ENCODE results near the gene TTC3. TPM values are rescaled to one million over a fixed set of nuclear protein-coding genes. Genes with fewer than 3 reads are reported as not detected.

The TTC3 gene
- total RNA-seq, 2 donors from 2014 or later: 63.6 to 111 TPM

DNA sequence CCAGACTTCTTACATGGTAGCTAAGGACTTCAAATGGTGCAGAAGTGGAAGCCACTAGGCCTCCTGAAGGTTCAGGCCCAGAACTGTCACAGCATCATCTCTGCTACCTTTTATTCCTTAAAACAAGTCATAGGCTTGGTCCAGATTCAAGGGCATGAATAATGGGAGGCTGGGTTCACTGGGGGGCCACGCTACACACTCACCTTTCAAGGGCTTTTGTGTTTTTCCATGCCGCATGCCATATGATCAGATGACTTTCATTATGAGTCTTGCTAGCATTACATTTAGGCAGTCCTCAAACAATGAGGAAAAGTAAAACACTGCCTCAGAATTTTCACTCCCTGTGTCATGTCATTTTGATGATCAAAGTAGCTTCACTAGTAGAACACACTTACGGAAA, 110.7 kb downstream of the TTC3 start:
- H3K4me3 ChIP-seq: no peak overlapping the region
- DNase-seq (ENCODE audit: low spot score): no peak
- TF ChIP-seq, protein P1, sequence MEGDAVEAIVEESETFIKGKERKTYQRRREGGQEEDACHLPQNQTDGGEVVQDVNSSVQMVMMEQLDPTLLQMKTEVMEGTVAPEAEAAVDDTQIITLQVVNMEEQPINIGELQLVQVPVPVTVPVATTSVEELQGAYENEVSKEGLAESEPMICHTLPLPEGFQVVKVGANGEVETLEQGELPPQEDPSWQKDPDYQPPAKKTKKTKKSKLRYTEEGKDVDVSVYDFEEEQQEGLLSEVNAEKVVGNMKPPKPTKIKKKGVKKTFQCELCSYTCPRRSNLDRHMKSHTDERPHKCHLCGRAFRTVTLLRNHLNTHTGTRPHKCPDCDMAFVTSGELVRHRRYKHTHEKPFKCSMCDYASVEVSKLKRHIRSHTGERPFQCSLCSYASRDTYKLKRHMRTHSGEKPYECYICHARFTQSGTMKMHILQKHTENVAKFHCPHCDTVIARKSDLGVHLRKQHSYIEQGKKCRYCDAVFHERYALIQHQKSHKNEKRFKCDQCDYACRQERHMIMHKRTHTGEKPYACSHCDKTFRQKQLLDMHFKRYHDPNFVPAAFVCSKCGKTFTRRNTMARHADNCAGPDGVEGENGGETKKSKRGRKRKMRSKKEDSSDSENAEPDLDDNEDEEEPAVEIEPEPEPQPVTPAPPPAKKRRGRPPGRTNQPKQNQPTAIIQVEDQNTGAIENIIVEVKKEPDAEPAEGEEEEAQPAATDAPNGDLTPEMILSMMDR (IDR thresholded peaks at IDR 0.05): no peak
- H3K36me3 ChIP-seq: peaks cover 26% of the 10 kb centered on the region
- no peaks in the 10 kb centered on the region for H3K4me1 ChIP-seq
- no peaks in the 10 kb centered on the region for H3K9me3 ChIP-seq
- no peak overlapping the region for H3K27ac ChIP-seq
- H3K27me3 ChIP-seq: no peaks in the 10 kb centered on the region

DNA sequence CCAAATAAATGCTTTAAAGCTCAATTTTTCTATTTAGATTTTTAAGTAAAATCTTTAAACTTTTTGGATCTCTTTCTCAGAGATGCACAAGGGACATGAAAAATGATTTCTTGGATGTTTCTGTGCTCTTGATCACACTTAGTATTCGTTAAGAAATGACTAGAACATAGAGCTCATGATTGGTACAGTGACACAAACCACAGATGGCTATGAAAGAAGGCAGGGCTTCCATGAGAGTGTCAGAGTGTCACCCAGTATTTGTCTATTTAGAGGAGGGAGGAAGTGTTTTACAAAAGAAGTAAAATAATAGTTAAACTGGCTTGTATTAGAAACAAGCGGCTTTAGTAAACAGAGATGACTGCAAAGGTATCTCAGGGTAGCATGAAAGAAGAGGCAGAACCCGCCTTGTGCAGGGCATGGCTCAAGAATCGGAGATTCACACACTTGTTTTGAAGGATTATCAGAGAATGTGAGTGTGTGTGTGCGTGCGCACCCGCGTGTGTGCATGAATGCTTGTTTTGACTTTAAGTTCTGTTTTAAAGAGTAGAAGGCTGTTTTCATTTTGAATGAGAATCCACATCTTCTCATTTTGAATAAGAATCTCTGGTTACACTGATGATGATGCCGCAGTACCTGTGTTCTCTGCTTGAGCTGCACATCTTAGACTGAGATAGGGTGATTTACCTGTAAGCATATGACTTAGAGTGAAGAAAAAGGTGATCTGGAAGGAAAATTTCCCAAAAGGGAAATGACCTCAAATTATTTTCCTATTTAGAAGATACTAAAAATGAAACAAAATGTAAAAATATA, 111.9 kb downstream of the TTC3 start:
- no peaks in the 10 kb centered on the region for H3K9me3 ChIP-seq
- no peak for DNase-seq (ENCODE audit: low spot score)
- TF ChIP-seq, protein P1 (IDR thresholded peaks at IDR 0.05): no peak
- no peak overlapping the region for H3K27ac ChIP-seq
- H3K36me3 ChIP-seq: peaks cover 30% of the 10 kb centered on the region
- no peaks in the 10 kb centered on the region for H3K27me3 ChIP-seq
- H3K4me3 ChIP-seq: no peak overlapping the region
- H3K4me1 ChIP-seq: no peaks in the 10 kb centered on the region

DNA sequence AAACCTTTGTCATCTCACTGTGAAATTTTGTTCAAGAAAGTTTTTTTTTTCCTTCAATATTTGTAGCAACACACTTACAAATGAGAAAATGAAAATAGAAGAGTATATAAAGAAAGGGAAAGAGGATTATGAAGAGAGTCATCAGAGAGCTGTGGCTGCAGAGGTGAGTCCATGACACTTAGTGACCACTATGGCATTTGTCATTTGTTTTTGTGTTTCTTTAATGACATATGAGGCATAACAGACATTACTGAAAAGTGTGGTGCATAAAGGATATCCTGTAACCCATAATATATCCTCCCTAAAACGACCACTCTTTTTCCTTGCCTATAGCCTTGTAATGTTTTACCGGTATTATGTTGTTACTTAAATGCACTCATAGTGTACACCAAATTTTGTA, 113.9 kb downstream of the TTC3 start:
- Histone ChIP-seq H3K27me3 (no peaks in the 10 kb centered on the region), H3K36me3 (peaks cover 41% of the 10 kb centered on the region), H3K27ac (no peak overlapping the region), H3K4me1 (no peaks in the 10 kb centered on the region), H3K9me3 (no peaks in the 10 kb centered on the region), H3K4me3 (no peak overlapping the region)
- DNase-seq (ENCODE audit: low spot score): no peak
- TF ChIP-seq, protein P1 (IDR thresholded peaks at IDR 0.05): no peak

DNA sequence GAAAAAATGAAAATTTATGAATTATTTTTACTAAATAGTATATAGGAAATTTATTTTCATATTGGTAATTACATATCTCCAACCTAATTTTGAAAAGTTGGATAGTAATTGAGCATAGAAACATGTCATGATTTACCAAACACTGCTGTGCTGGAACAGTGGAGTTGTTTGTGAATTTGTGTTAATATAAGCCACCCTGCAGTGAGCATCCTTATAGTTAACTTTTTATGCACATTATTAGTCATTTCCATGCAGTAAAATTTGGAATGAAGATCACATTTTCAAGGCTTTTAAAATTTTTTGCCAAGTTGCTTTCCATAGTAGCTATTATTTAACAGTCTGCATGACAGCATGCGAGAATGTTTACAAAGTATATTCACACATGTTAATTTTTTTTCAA, 115.8 kb downstream of the TTC3 start:
- no peaks in the 10 kb centered on the region for H3K9me3 ChIP-seq
- TF ChIP-seq, protein P1 (IDR thresholded peaks at IDR 0.05): no peak
- H3K4me3 ChIP-seq: no peak overlapping the region
- DNase-seq (ENCODE audit: low spot score): no peak
- no peaks in the 10 kb centered on the region for H3K27me3 ChIP-seq
- H3K36me3 ChIP-seq: peaks cover 47% of the 10 kb centered on the region
- no peak overlapping the region for H3K27ac ChIP-seq
- no peaks in the 10 kb centered on the region for H3K4me1 ChIP-seq

DNA sequence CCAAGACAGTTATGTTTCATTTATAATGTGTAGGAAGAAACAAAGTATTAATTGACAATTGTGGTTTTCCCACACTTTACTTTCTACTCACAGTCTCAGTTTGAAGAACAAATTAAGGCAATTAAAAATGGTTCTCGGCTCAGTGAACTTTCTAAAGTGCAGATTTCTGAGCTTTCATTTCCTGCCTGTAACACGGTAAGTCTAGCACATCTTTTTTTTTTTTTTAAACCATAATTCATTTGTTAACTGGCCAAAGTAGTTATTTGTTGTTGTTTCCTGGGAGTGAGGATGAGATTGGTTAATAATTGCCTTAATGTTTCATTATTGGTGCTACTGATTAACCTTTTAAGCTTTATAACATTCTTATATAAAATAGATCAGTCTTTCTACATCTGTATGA, 119.0 kb downstream of the TTC3 start:
- Histone ChIP-seq H3K4me3 (no peak overlapping the region), H3K36me3 (peaks cover 46% of the 10 kb centered on the region), H3K27ac (no peak overlapping the region), H3K27me3 (no peaks in the 10 kb centered on the region), H3K9me3 (no peaks in the 10 kb centered on the region), H3K4me1 (no peaks in the 10 kb centered on the region)
- DNase-seq (ENCODE audit: low spot score): no peak
- TF ChIP-seq, protein P1 (IDR thresholded peaks at IDR 0.05): no peak

DNA sequence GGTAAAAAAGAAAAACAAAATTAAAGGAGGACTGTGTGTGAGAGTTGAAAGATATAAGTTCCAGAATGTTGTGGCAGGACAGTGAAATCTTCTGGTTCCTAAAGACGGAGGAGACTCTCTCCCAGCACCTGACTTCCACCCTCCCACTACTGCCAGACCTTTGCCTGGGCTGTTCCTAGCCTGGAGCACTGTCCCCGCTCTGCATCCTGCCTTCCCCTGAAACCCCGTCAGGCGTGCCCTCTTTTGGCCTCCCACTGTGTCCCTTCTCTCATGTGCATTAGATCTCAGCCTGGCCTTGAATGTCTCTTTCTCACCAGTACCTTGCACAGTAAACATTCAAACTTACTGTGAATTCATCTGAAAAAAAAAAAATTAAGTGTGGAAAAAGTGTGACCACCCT, 120.0 kb downstream of the TTC3 start:
- Histone ChIP-seq H3K27ac (no peak overlapping the region), H3K4me3 (no peak overlapping the region), H3K9me3 (no peaks in the 10 kb centered on the region), H3K36me3 (peaks cover 36% of the 10 kb centered on the region), H3K4me1 (no peaks in the 10 kb centered on the region), H3K27me3 (no peaks in the 10 kb centered on the region)
- no peak for DNase-seq (ENCODE audit: low spot score)
- TF ChIP-seq, protein P1 (IDR thresholded peaks at IDR 0.05): no peak
